Endothelial cell of umbilical vein (primary cell): ENCODE results near the gene CLOCK. TPM values are rescaled to one million over a fixed set of nuclear protein-coding genes. Genes with fewer than 3 reads are reported as not detected.

Source experiments
- BruUV-seq: library from RNA; stranded (reverse); fragments of 400-500 nt; replicated peaks from 2 replicates; lab custom pipeline; 2021; lab: Mats Ljungman, UMichigan
- CTCF ChIA-PET: fragments of 300-600, 350-600 bp; sonication (Branson Sonifier 250); formaldehyde crosslinking; loops from one replicate; lab custom pipeline; 2021; ENCODE audit warnings: antibody characterized with exemption, inconsistent platforms; lab: Charles Lee
- POLR2A ChIA-PET: fragments of 300-600, 350-600 bp; sonication (Branson Sonifier 250); formaldehyde crosslinking; loops from one replicate; lab custom pipeline; 2021; ENCODE audit warnings: antibody characterized with exemption, inconsistent platforms; lab: Charles Lee
- DNase-seq: peaks from one replicate; pipeline ENCODE4 v3.0.0-alpha.2; 2011; ENCODE audit warnings: low read depth, low spot score
- FAIRE-seq: peaks from 2 replicates; lab custom pipeline; 2011; peaks lifted over from hg19 to GRCh38; lab: Jason Lieb, UNC
- H2AFZ ChIP-seq: 2 replicates; pipeline ENCODE4 v1.6.0; 2012; ENCODE audit warnings: low read depth, low read length, control low read depth, inconsistent platforms
- H3K27ac ChIP-seq: 2 replicates; pipeline ENCODE4 v1.5.1; 2011; ENCODE audit warnings: low read depth, mild to moderate bottlenecking, control low read depth, low read length, moderate library complexity; ENCODE audit not compliant: insufficient read depth
- H3K27me3 ChIP-seq, 2 experiments: 2 replicates each; pipeline versions ENCODE4 v1.6.0 to v1.6.1; 2011; ENCODE audit warnings: low read length in 2 of 2, mixed read lengths in 1 of 2; ENCODE audit not compliant: control insufficient read depth in 2 of 2, insufficient read depth in 2 of 2
- H3K36me3 ChIP-seq, 2 experiments: 2 replicates in 1 of 2; 3 replicates in 1 of 2; pipeline ENCODE4 v1.5.1; 2011; ENCODE audit warnings: low read length in 2 of 2, mild to moderate bottlenecking in 1 of 2, moderate library complexity in 1 of 2; ENCODE audit not compliant: control insufficient read depth in 2 of 2, insufficient read depth in 2 of 2; ENCODE audit errors: extremely low read depth in 1 of 2
- H3K4me1 ChIP-seq: 3 replicates; pipeline ENCODE4 v1.5.1; 2011; ENCODE audit warnings: mild to moderate bottlenecking, low read length; ENCODE audit not compliant: control insufficient read depth, insufficient read depth; ENCODE audit errors: extremely low read depth
- H3K4me2 ChIP-seq: 2 replicates; pipeline ENCODE4 v1.6.1; 2011; ENCODE audit warnings: low read length, control low read depth, mixed read lengths; ENCODE audit not compliant: insufficient read depth
- H3K4me3 ChIP-seq, 3 experiments: fragments of 200-600 bp in 1 of 3; sonication (generic), shearing (Covaris generic) in 1 of 3; replicated peaks in 1 of 3; 2 replicates each; pipeline ENCODE4 v1.5.1; 2011 to 2016; ENCODE audit warnings: control low read depth in 3 of 3, low read length in 3 of 3, mild to moderate bottlenecking in 2 of 3, inconsistent platforms in 1 of 3, low read depth in 1 of 3, moderate library complexity in 1 of 3; ENCODE audit not compliant: insufficient read depth in 1 of 3
- H3K79me2 ChIP-seq: 2 replicates; pipeline ENCODE4 v1.6.0; 2012; ENCODE audit warnings: low read length, inconsistent platforms; ENCODE audit not compliant: control insufficient read depth, insufficient read depth
- H3K9ac ChIP-seq: replicated peaks from 2 replicates; pipeline ENCODE3; 2011; ENCODE audit warnings: low read length, control low read depth; ENCODE audit not compliant: insufficient read depth; ENCODE audit errors: extremely low read depth
- H3K9me1 ChIP-seq: replicated peaks from 3 replicates; pipeline ENCODE4 v1.6.0; 2011; ENCODE audit warnings: mild to moderate bottlenecking, low read length; ENCODE audit not compliant: control insufficient read depth, insufficient read depth; ENCODE audit errors: extremely low read depth
- H3K9me3 ChIP-seq: replicated peaks from 2 replicates; pipeline ENCODE4 v1.5.1; 2012; ENCODE audit warnings: low read length, inconsistent platforms; ENCODE audit not compliant: control insufficient read depth, insufficient read depth
- H4K20me1 ChIP-seq: replicated peaks from 2 replicates; pipeline ENCODE3; 2011; ENCODE audit warnings: mild to moderate bottlenecking, low read length; ENCODE audit not compliant: control insufficient read depth, insufficient read depth; ENCODE audit errors: extremely low read depth
- EZH2 ChIP-seq: IDR thresholded peaks from 2 replicates; pipeline ENCODE4 v1.6.1; 2012; ENCODE audit warnings: borderline replicate concordance, low read depth, mild to moderate bottlenecking, moderate library complexity, low read length, inconsistent platforms; ENCODE audit not compliant: severe bottlenecking
- FOS ChIP-seq: IDR thresholded peaks from 2 replicates; pipeline ENCODE4 v1.6.1; 2011; ENCODE audit warnings: mild to moderate bottlenecking, low read length, moderate library complexity, borderline replicate concordance; ENCODE audit not compliant: insufficient read depth
- GATA2 ChIP-seq: IDR thresholded peaks from 2 replicates; pipeline ENCODE4 v1.7.0; 2011; ENCODE audit warnings: low read depth, mild to moderate bottlenecking, moderate library complexity, mixed read lengths, low read length; ENCODE audit not compliant: insufficient read length, insufficient read depth
- JUN ChIP-seq: IDR thresholded peaks from 2 replicates; pipeline ENCODE4 v1.6.1; 2011; ENCODE audit warnings: borderline replicate concordance, low read depth; ENCODE audit not compliant: insufficient read length, insufficient read depth
- MAX ChIP-seq: IDR thresholded peaks from 2 replicates; pipeline ENCODE4 v1.6.1; 2011; ENCODE audit not compliant: insufficient read depth, insufficient read length
- MYC ChIP-seq: IDR thresholded peaks from one replicate; pipeline ENCODE4 v1.6.1; 2011; ENCODE audit warnings: mild to moderate bottlenecking, low read depth, low read length
- POLR2A ChIP-seq: IDR thresholded peaks from 2 replicates; pipeline ENCODE4 v1.6.1; 2012; ENCODE audit warnings: low read depth, mild to moderate bottlenecking, control low read depth, low read length
- POLR2AphosphoS5 ChIP-seq: IDR thresholded peaks from 2 replicates; pipeline ENCODE4 v1.6.1; 2012; ENCODE audit warnings: low read depth, mild to moderate bottlenecking, control low read depth, low read length, moderate library complexity; ENCODE audit not compliant: insufficient read depth
- dilution Hi-C: fragments of 300-500 bp; cut with MboI; formaldehyde crosslinking; loops from one replicate; pipeline ENCODE4 v1.15.0; 2019; ENCODE audit warnings: low sequenced_read_pairs; ENCODE audit not compliant: extremely low pct_ligation_motif_present
- intact Hi-C: fragments of 100-400 bp; cut with micrococcal nuclease; formaldehyde crosslinking; loops from one replicate; pipeline ENCODE4 v1.10.0; 2022
- polyA plus RNA-seq, 4 experiments: library from polyadenylated mRNA; depleted of rRNA in 3 of 4; stranded (reverse) in 3 of 4; unstranded in 1 of 4; fragments of >200 nt; gene quantifications; 2 replicates each; pipeline versions ENCODE4 v1.2.1 to v1.2.3, GENCODE V29; 2011 to 2012; ENCODE audit warnings: missing spikeins in 1 of 4
- total RNA-seq: library from RNA; stranded (reverse); gene quantifications from 2 replicates; pipeline ENCODE4 v1.2.3, GENCODE V29; 2021
- TF ChIP-seq, protein P1 (sequence below), 2 donors: IDR thresholded peaks; 1 replicate in 1 of 2; 2 replicates in 1 of 2; pipeline ENCODE4 v1.5.1; 2011; ENCODE audit warnings: low read length in 2 of 2, mild to moderate bottlenecking in 2 of 2, moderate library complexity in 2 of 2, control low read depth in 1 of 2, inconsistent platforms in 1 of 2, low read depth in 1 of 2; ENCODE audit not compliant: insufficient read depth in 1 of 2; ENCODE audit errors: extremely low read depth in 1 of 2

The CLOCK gene
- total and polyA plus RNA-seq, 2 donors (not counting 3 experiments of a cell fraction or from before 2014, with no cell fraction given), result 7.5 to 23.8 TPM

- TF ChIP-seq, protein P1, sequence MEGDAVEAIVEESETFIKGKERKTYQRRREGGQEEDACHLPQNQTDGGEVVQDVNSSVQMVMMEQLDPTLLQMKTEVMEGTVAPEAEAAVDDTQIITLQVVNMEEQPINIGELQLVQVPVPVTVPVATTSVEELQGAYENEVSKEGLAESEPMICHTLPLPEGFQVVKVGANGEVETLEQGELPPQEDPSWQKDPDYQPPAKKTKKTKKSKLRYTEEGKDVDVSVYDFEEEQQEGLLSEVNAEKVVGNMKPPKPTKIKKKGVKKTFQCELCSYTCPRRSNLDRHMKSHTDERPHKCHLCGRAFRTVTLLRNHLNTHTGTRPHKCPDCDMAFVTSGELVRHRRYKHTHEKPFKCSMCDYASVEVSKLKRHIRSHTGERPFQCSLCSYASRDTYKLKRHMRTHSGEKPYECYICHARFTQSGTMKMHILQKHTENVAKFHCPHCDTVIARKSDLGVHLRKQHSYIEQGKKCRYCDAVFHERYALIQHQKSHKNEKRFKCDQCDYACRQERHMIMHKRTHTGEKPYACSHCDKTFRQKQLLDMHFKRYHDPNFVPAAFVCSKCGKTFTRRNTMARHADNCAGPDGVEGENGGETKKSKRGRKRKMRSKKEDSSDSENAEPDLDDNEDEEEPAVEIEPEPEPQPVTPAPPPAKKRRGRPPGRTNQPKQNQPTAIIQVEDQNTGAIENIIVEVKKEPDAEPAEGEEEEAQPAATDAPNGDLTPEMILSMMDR (IDR thresholded peaks at IDR 0.05; ENCODE audit: extremely low read depth in 1 of 2, insufficient read depth in 1 of 2, low read depth in 1 of 2, low read length in 2 of 2), result no peak
- TF ChIP-seq FOS (no peak), GATA2 (no peak), POLR2A (no peak), JUN (no peak), MYC (no peak), EZH2 (no peak), MAX (no peak), POLR2AphosphoS5 (no peak)
- DNase-seq (no peak), FAIRE-seq (no peak)
- H3K9ac ChIP-seq, result no peak overlapping the region
- dilution Hi-C loops (no loop called here), intact Hi-C loops (no loop called here)
- H3K9me3 ChIP-seq, result no peaks in the 10 kb centered on the region
- H2AFZ ChIP-seq, result no peak overlapping the region
- H3K27ac ChIP-seq, result no peak overlapping the region
- peaks cover 0 to 2% of the 10 kb centered on the region in 2 experiments for H3K36me3 ChIP-seq
- CTCF ChIA-PET, result no interaction called here
- H3K27me3 ChIP-seq, result no peaks in the 10 kb centered on the region
- H3K79me2 ChIP-seq, result peaks cover 67% of the 10 kb centered on the region
- no peak overlapping the region for H3K4me2 ChIP-seq
- no peaks in the 10 kb centered on the region for H3K4me1 ChIP-seq
- BruUV-seq, result no TSS peak
- H3K9me1 ChIP-seq, result no peaks in the 10 kb centered on the region
- no peaks in the 10 kb centered on the region for H4K20me1 ChIP-seq
- POLR2A ChIA-PET, result no interaction called here
- H3K4me3 ChIP-seq, result no peak overlapping the region
Measured at GRCh38 chr4:55539658-55540057, 7.1 kb downstream of the CLOCK start.
